Stomach (tissue), 9 donors: ENCODE results near the gene H2BK1. TPM values are rescaled to one million over a fixed set of nuclear protein-coding genes. Genes with fewer than 3 reads are reported as not detected.

Source experiments
- DNase-seq, 2 donors: peaks; one replicate each; pipeline versions ENCODE4 v3.0.0 to v3.0.0-alpha.2; 2013 to 2019
- H3K27ac ChIP-seq, 5 donors: fragments of 200-600 bp in 4 of 5; sonication (generic) in 4 of 5; one replicate each; pipeline ENCODE4 v1.5.1; 2013 to 2019; ENCODE audit warnings: mild to moderate bottlenecking in 1 of 5, moderate library complexity in 1 of 5
- H3K27me3 ChIP-seq, 3 donors: fragments of 200-600 bp; sonication (generic); one replicate each; pipeline ENCODE4 v1.5.1; 2017 to 2019; ENCODE audit warnings: mixed run types in 1 of 3
- H3K36me3 ChIP-seq, 4 donors: fragments of 200-600 bp; sonication (generic); 1 replicate in 3 of 4; 2 replicates in 1 of 4; pipeline ENCODE4 v1.5.1; 2016 to 2019
- H3K4me1 ChIP-seq, 4 donors: fragments of 200-600 bp; sonication (generic); one replicate each; pipeline ENCODE4 v1.5.1; 2016 to 2019
- H3K4me3 ChIP-seq, 4 donors: fragments of 200-600 bp; sonication (generic) in 3 of 4; one replicate each; pipeline ENCODE4 v1.5.1; 2016 to 2019; ENCODE audit warnings: mild to moderate bottlenecking in 1 of 4
- H3K9me3 ChIP-seq, 4 donors: fragments of 200-600 bp; sonication (generic); one replicate each; pipeline ENCODE4 v1.5.1; 2016 to 2019
- EP300 ChIP-seq: sonication (generic); formaldehyde crosslinking; IDR thresholded peaks from one replicate; pipeline ENCODE4 v1.6.1; 2017; ENCODE audit warnings: antibody characterized with exemption
- POLR2A ChIP-seq, 4 donors: fragments of 450-650 bp; IDR thresholded peaks; one replicate each; pipeline ENCODE4 v1.6.1; 2016; ENCODE audit warnings: antibody characterized with exemption in 4 of 4, control low read depth in 2 of 4, mild to moderate bottlenecking in 1 of 4, moderate library complexity in 1 of 4
- POLR2AphosphoS5 ChIP-seq, 3 donors: sonication (generic); formaldehyde crosslinking; IDR thresholded peaks; one replicate each; pipeline ENCODE4 v1.6.1; 2016; ENCODE audit warnings: antibody characterized with exemption in 3 of 3
- WGBS, 5 donors: extraction: QIAGEN DNeasy Blood & Tissue Kit in 3 of 5; methylation state at CpG; one replicate each; pipeline versions ENCODE4 v1.1.5 to v1.1.7; 2013 to 2018; 5-methylcytosine and 5-hydroxymethylcytosine counted together
- intact Hi-C: fragments of 100-400 bp; cut with DNase I; formaldehyde crosslinking; loops from one replicate; pipeline ENCODE4 v1.15.1; 2023; ENCODE audit warnings: low total_unique reads
- polyA plus RNA-seq, 3 donors: library from polyadenylated mRNA; stranded (reverse); fragments of 200-250 nt; gene quantifications; one replicate each; pipeline ENCODE4 v1.2.3, GENCODE V29; 2013
- total RNA-seq, 5 donors: library from RNA; depleted of rRNA; stranded (reverse); fragments of >200 nt; gene quantifications; one replicate each; pipeline versions ENCODE4 v1.1.0 to v1.2.3, GENCODE V29; 2014 to 2016
- TF ChIP-seq, protein P1 (sequence below), 7 experiments: fragments of 450-650 bp in 4 of 7; fragments of 200-600 bp in 3 of 7; sonication (generic) in 3 of 7; IDR thresholded peaks; one replicate each; pipeline ENCODE4 v1.5.1; 2016 to 2019; ENCODE audit warnings: antibody characterized with exemption in 7 of 7, control low read depth in 2 of 7, mild to moderate bottlenecking in 1 of 7
- donor health status: healthy with polysubstance abuse.
- donor health status: Bipolar disorder and iron deficiency.
- donor health status: healthy.

H2BK1 gene
- total and polyA plus RNA-seq, 8 donors = not detected

DNA sequence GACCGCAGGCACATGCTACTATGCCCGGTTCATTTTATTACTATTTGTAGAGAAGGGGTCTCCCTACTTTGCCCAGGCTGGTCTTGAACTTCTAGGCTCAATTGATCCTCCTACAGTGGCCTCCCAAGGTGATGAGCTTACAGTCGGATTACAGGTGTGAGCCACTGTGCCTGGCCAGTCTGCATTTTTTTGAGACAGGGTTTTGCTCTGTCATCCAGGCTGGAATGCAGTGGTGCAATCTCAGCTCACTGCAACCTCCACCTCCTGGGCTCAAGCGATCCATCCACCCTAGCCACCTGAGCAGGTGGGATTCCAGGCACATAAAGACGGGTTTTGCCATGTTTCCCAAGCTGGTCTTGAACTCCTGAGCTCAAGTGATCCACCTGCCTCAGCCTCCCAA is 2.3 kb upstream of the H2BK1 start:
- DNase-seq = no peak
- WGBS, 5 donors = 81 to 92% (median 87%) methylated on average over 5 of the region's 5 CpGs
- Histone ChIP-seq H3K27me3 (no peaks in the 10 kb centered on the region), H3K4me1 (no peaks in the 10 kb centered on the region), H3K27ac (no peak overlapping the region), H3K36me3 (peaks cover 35 to 59% (median 57%) of the 10 kb centered on the region in 4 donors), H3K9me3 (no peaks in the 10 kb centered on the region), H3K4me3 (no peak overlapping the region)
- TF ChIP-seq POLR2A (IDR thresholded peaks at IDR 0.05) (no peak), POLR2AphosphoS5 (IDR thresholded peaks at IDR 0.05) (no peak), EP300 (no peak)
- TF ChIP-seq, protein P1, sequence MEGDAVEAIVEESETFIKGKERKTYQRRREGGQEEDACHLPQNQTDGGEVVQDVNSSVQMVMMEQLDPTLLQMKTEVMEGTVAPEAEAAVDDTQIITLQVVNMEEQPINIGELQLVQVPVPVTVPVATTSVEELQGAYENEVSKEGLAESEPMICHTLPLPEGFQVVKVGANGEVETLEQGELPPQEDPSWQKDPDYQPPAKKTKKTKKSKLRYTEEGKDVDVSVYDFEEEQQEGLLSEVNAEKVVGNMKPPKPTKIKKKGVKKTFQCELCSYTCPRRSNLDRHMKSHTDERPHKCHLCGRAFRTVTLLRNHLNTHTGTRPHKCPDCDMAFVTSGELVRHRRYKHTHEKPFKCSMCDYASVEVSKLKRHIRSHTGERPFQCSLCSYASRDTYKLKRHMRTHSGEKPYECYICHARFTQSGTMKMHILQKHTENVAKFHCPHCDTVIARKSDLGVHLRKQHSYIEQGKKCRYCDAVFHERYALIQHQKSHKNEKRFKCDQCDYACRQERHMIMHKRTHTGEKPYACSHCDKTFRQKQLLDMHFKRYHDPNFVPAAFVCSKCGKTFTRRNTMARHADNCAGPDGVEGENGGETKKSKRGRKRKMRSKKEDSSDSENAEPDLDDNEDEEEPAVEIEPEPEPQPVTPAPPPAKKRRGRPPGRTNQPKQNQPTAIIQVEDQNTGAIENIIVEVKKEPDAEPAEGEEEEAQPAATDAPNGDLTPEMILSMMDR (IDR thresholded peaks at IDR 0.05) = no peak
- intact Hi-C loops = no loop called here

DNA sequence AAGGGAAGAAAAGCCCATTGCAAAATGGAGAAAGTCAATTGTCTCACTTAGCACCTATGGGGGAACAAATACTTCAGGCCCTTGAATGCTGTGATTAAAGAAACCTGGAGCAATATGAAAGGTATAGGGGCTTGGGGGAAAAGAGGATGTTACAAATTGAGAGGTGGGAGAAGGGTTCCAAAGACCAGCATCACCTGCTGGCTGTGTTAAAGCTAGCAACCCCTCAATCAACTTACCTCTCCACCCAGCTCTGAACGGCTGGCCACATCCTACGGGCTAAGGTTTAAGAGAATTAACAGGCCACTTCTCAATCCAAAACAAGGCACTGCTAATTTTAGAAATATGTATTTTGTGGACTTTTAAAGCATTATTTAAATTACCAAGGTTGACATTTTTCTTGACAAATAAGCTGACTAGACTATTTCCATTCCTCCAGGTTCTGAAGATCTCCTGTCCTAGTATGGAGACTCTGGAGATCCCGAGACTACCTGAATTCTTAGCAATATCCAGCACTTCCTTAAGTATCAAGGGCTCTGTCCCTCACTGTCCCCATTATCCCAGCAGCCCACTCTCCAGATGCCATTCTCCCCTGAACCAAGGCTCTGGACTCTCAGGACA is 976 bp upstream of the H2BK1 start:
- TF ChIP-seq, protein P1 (IDR thresholded peaks at IDR 0.05) = no peak
- no peak for TF ChIP-seq POLR2AphosphoS5 (IDR thresholded peaks at IDR 0.05)
- DNase-seq = no peak
- H3K4me3 ChIP-seq = no peak overlapping the region

GRCh38 chr7:151209588-151209987 is 700 bp downstream of the H2BK1 start:
- intact Hi-C loops = no loop called here

More for the DNA sequence above, 976 bp upstream of the H2BK1 start:
- WGBS, 5 donors = 75 to 87% (median 80%) methylated on average over 3 of the region's 3 CpGs
- Histone ChIP-seq H3K36me3 (peaks cover 29 to 45% (median 43%) of the 10 kb centered on the region in 4 donors), H3K9me3 (no peaks in the 10 kb centered on the region), H3K27ac (no peak overlapping the region), H3K27me3 (peaks cover 0 to 5% (median 3%) of the 10 kb centered on the region in 3 donors), H3K4me1 (no peaks in the 10 kb centered on the region)
- intact Hi-C loops = no loop called here

GRCh38 chr7:151208253-151208862 is 1.9 kb downstream of the H2BK1 start:
- Histone ChIP-seq H3K4me1 (no peaks in the 10 kb centered on the region), H3K27ac (no peak overlapping the region), H3K27me3 (peaks cover 0 to 34% (median 21%) of the 10 kb centered on the region in 3 donors), H3K4me3 (no peak overlapping the region), H3K9me3 (no peaks in the 10 kb centered on the region), H3K36me3 (peaks cover 4 to 16% (median 14%) of the 10 kb centered on the region in 4 donors)
- intact Hi-C loops = no loop called here
- TF ChIP-seq POLR2AphosphoS5 (IDR thresholded peaks at IDR 0.05) = no peak
- no peak for TF ChIP-seq EP300
- DNase-seq = no peak
- 65 to 71% (median 67%) methylated on average over 9 of the region's 9 CpGs for WGBS, 5 donors

More at GRCh38 chr7:151209588-151209987, 700 bp downstream of the H2BK1 start:
- no peak for TF ChIP-seq POLR2AphosphoS5 (IDR thresholded peaks at IDR 0.05)
- no peaks in the 10 kb centered on the region for H3K9me3 ChIP-seq
- H3K27me3 ChIP-seq = peaks cover 0 to 22% (median 15%) of the 10 kb centered on the region in 3 donors
- no peak for DNase-seq
- H3K4me1 ChIP-seq = no peaks in the 10 kb centered on the region
- peaks cover 15 to 28% (median 26%) of the 10 kb centered on the region in 4 donors for H3K36me3 ChIP-seq
- H3K4me3 ChIP-seq = no peak overlapping the region
- WGBS, 5 donors = 73 to 88% (median 77%) methylated on average over 6 of the region's 6 CpGs
- H3K27ac ChIP-seq = no peak overlapping the region

DNA sequence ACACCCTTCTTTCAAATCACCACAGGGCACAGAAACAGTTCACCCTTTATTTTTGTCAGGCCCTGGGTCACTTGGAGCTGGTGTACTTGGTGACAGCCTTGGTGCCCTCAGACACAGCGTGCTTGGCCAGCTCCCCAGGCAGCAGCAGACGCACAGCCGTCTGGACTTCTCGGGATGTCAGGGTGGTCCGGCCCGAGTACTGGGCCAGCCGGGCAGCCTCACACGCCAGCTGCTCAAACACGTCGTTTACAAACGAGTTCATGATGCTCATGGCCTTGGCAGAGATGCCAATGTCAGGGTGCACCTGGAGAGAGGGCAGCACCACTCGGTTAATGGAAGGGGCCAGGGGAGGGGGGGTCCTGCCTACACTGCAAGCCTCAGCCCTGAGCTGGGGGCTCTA is 2.5 kb downstream of the H2BK1 start:
- Histone ChIP-seq H3K27ac (no peak overlapping the region), H3K9me3 (no peaks in the 10 kb centered on the region), H3K27me3 (peaks cover 0 to 40% (median 21%) of the 10 kb centered on the region in 3 donors), H3K36me3 (peaks cover 0 to 11% (median 8%) of the 10 kb centered on the region in 4 donors), H3K4me1 (no peaks in the 10 kb centered on the region), H3K4me3 (no peak overlapping the region)
- DNase-seq = no peak
- 55 to 63% (median 60%) methylated on average over 10 to 12 of the region's 12 CpGs for whole genome bisulfite sequencing, 5 donors
- TF ChIP-seq EP300 (no peak), POLR2AphosphoS5 (IDR thresholded peaks at IDR 0.05) (no peak), POLR2A (IDR thresholded peaks at IDR 0.05) (no peak)
- TF ChIP-seq, protein P1 (IDR thresholded peaks at IDR 0.05) = no peak
- intact Hi-C loops = no loop called here
